HG03558 (cell line): ENCODE results near the gene ZBTB32.
"Not testable (repeated sequence)": the region's sequence is repeated elsewhere in the genome, so short reads cannot be mapped to it uniquely, and the experiment has no call there.

Source experiments
- ATAC-seq: cut with Tn5 transposase; IDR thresholded peaks from one replicate; pipeline ENCODE4 v1.9.1; 2021; ENCODE audit warnings: moderate number of reproducible peaks; ENCODE audit not compliant: unreplicated experiment; ENCODE audit errors: extremely low read depth

The ZBTB32 gene

GRCh38 chr19:35718345-35719041 is 14.1 kb downstream of the ZBTB32 start:
- no peak for ATAC-seq

GRCh38 chr19:35719402-35720162 is 15.2 kb downstream of the ZBTB32 start:
- ATAC-seq: no peak

- no peak for ATAC-seq
Observed at GRCh38 chr19:35720163-35720524, 15.8 kb downstream of the ZBTB32 start.

GRCh38 chr19:35720648-35721047 is 16.3 kb downstream of the ZBTB32 start:
- ATAC-seq: no peak

GRCh38 chr19:35721374-35721773 is 17.0 kb downstream of the ZBTB32 start:
- no peak for ATAC-seq

GRCh38 chr19:35722461-35722860 is 18.1 kb downstream of the ZBTB32 start:
- no peak for ATAC-seq

- ATAC-seq: no peak
Observed at GRCh38 chr19:35722897-35723296, 18.5 kb downstream of the ZBTB32 start.

GRCh38 chr19:35723671-35724070 is 19.3 kb downstream of the ZBTB32 start:
- no peak for ATAC-seq

GRCh38 chr19:35724132-35724531 is 19.8 kb downstream of the ZBTB32 start:
- not testable (repeated sequence) for ATAC-seq

- no peak for ATAC-seq
Observed at GRCh38 chr19:35724560-35724959, 20.2 kb downstream of the ZBTB32 start.

GRCh38 chr19:35725216-35725861 is 21.0 kb downstream of the ZBTB32 start:
- no peak for ATAC-seq

- no peak for ATAC-seq
Observed at GRCh38 chr19:35727053-35727955, 22.9 kb downstream of the ZBTB32 start.

- ATAC-seq: no peak
Observed at GRCh38 chr19:35727956-35728706, 23.8 kb downstream of the ZBTB32 start.

GRCh38 chr19:35729021-35729420 is 24.7 kb downstream of the ZBTB32 start:
- ATAC-seq: no peak

- ATAC-seq: no peak
Observed at GRCh38 chr19:35729763-35730162, 25.4 kb downstream of the ZBTB32 start.

- ATAC-seq: no peak
Observed at GRCh38 chr19:35730326-35730725, 26.0 kb downstream of the ZBTB32 start.

- ATAC-seq: no peak
Observed at GRCh38 chr19:35731353-35731752, 27.0 kb downstream of the ZBTB32 start.

- ATAC-seq: no peak
Observed at GRCh38 chr19:35731779-35732405, 27.5 kb downstream of the ZBTB32 start.

GRCh38 chr19:35732540-35733179 is 28.3 kb downstream of the ZBTB32 start:
- ATAC-seq: no peak
